Left lung (tissue), 10 donors: ENCODE data around the gene ARID5B. TPM values are rescaled to one million over a fixed set of nuclear protein-coding genes. Genes with fewer than 3 reads are reported as not detected.

Experiments used
- ATAC-seq: fragments of 200-7000 bp; cut with Tn5 transposase; one replicate; pipeline ENCODE4 v1.9.1; 2020; ENCODE audit warnings: moderate library complexity
- DNase-seq, 4 donors: peaks; one replicate each; pipeline ENCODE4 v3.0.0-alpha.2; 2013 to 2020
- H3K27ac ChIP-seq, 2 donors: fragments of 200-600 bp; sonication (generic) in 1 of 2; one replicate each; pipeline versions ENCODE4 v1.5.0 to v1.8.0; 2020 to 2021
- H3K27me3 ChIP-seq, 2 donors: fragments of 200-600 bp; sonication (generic) in 1 of 2; one replicate each; pipeline versions ENCODE4 v1.5.0 to v1.8.0; 2020 to 2021
- H3K36me3 ChIP-seq, 2 donors: fragments of 200-600 bp; sonication (generic) in 1 of 2; one replicate each; pipeline versions ENCODE4 v1.5.0 to v1.8.0; 2020 to 2021
- H3K4me1 ChIP-seq, 2 donors: fragments of 200-600 bp; one replicate each; pipeline ENCODE4 v1.8.0; 2021
- H3K4me3 ChIP-seq, 2 donors: fragments of 200-600 bp; sonication (generic) in 1 of 2; one replicate each; pipeline versions ENCODE4 v1.5.0 to v1.8.0; 2020 to 2021; ENCODE audit warnings: mild to moderate bottlenecking in 1 of 2
- H3K9me3 ChIP-seq, 2 donors: fragments of 200-600 bp; sonication (generic) in 1 of 2; one replicate each; pipeline versions ENCODE4 v1.5.0 to v1.8.0; 2020 to 2021
- CTCF ChIP-seq, 2 donors: fragments of 200-600 bp; sonication (generic) in 1 of 2; IDR thresholded peaks; one replicate each; pipeline versions ENCODE4 v1.5.0 to v1.8.0; 2021; ENCODE audit warnings: antibody characterized with exemption in 2 of 2
- intact Hi-C, 2 donors: fragments of 100-400 bp; cut with DNase I; formaldehyde crosslinking; loops; one replicate each; pipeline versions ENCODE4 v1.11.2 to v1.14.2; 2022
- polyA plus RNA-seq, 6 donors: library from polyadenylated mRNA; unstranded; fragments of 120-200 nt; gene quantifications; one replicate each; pipeline ENCODE4 v1.2.1, GENCODE V29; 2013; ENCODE audit not compliant: insufficient read length in 6 of 6
- total RNA-seq, 2 donors: library from RNA; stranded (reverse); fragmentation: NEBNext Ultra II Directional; extraction: Animal tissue kit (Norgen Biotek cat#: 25700); gene quantifications; one replicate each; pipeline ENCODE4 v1.2.1, GENCODE V29; 2021
- donor health status: DM: no; HTN: yes; CAD: no.
- donor health status: DM: no; HTN: no; CAD: no.

The ARID5B gene
- total and polyA plus RNA-seq, 8 donors, result 29.9 to 51.5 (median 44.4) TPM

- Histone ChIP-seq H3K27ac (no peak overlapping the region), H3K4me3 (no peak overlapping the region), H3K4me1 (peaks cover 0 to 39% of the 10 kb centered on the region in 2 donors), H3K9me3 (no peaks in the 10 kb centered on the region), H3K27me3 (no peaks in the 10 kb centered on the region), H3K36me3 (no peaks in the 10 kb centered on the region)
- TF ChIP-seq CTCF (IDR thresholded peaks at IDR 0.05), result no peak
- intact Hi-C loops, result no loop called here
- no peak for ATAC-seq
- DNase-seq, result no peak
These were observed 84.9 kb downstream of the ARID5B start for GRCh38 chr10:61986382-61986781.

GRCh38 chr10:61986788-61987492, 85.4 kb downstream of the ARID5B start:
- Histone ChIP-seq H3K27ac (no peak overlapping the region), H3K4me1 (peaks cover 2 to 41% of the 10 kb centered on the region in 2 donors), H3K36me3 (no peaks in the 10 kb centered on the region), H3K4me3 (no peak overlapping the region), H3K9me3 (no peaks in the 10 kb centered on the region), H3K27me3 (no peaks in the 10 kb centered on the region)
- DNase-seq, result no peak
- ATAC-seq, result no peak
- intact Hi-C loops, result no loop called here
- TF ChIP-seq CTCF (IDR thresholded peaks at IDR 0.05), result no peak

DNA sequence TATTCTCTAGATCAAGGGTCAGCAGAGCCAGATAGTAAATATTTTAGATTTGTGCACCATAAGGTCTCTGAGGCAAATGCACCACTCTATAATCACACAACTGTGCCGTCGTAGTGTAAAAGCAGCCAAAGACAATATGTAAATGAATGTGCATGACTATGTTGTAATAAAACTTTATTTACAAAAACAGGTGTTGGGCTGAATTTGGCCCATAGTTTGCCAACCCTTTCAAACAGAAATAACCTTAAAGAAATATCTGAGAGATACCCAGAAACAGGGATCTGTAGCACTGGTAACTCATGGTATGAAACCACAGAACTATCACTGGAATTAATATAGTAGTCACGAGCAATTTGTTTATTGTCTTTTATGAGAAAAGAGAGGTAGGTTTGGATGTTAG, 86.0 kb downstream of the ARID5B start:
- intact Hi-C loops, result no loop called here
- H3K4me3 ChIP-seq, result no peak overlapping the region
- ATAC-seq, result no peak
- no peak for DNase-seq
- no peaks in the 10 kb centered on the region for H3K36me3 ChIP-seq
- no peaks in the 10 kb centered on the region for H3K9me3 ChIP-seq
- H3K27me3 ChIP-seq, result no peaks in the 10 kb centered on the region
- TF ChIP-seq CTCF (IDR thresholded peaks at IDR 0.05), result no peak
- peaks cover 8 to 47% of the 10 kb centered on the region in 2 donors for H3K4me1 ChIP-seq
- peak overlapping the region; percentile 13 to 45 for H3K27ac ChIP-seq

DNA sequence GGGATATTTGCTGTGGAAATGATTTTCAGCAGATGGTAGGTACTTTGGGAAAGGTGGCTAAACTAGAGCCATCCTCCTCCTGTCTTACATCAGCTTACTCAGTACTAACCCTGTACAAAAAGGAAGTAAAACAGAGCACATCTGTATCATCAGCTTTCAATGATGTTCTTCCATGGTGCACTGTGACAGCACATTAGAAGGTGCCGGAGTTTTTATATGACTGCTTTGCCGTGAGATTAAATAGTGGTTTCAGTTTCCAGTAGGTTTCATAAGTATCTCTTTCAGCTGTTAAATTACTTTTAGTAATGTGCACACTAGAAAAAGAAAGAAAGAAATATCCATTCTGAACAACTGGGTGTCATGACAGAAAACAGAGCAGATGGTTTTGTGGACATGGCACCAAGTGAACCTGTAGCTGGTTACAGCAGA, 86.5 kb downstream of the ARID5B start:
- peak; percentile 24 for ATAC-seq
- Histone ChIP-seq H3K36me3 (no peaks in the 10 kb centered on the region), H3K4me3 (no peak overlapping the region), H3K27ac (peak overlapping the region; percentile 13 to 45), H3K9me3 (no peaks in the 10 kb centered on the region), H3K27me3 (no peaks in the 10 kb centered on the region), H3K4me1 (peaks cover 8 to 49% of the 10 kb centered on the region in 2 donors)
- intact Hi-C loops, result no loop called here
- TF ChIP-seq CTCF (IDR thresholded peaks at IDR 0.05), result no peak
- no peak for DNase-seq

DNA sequence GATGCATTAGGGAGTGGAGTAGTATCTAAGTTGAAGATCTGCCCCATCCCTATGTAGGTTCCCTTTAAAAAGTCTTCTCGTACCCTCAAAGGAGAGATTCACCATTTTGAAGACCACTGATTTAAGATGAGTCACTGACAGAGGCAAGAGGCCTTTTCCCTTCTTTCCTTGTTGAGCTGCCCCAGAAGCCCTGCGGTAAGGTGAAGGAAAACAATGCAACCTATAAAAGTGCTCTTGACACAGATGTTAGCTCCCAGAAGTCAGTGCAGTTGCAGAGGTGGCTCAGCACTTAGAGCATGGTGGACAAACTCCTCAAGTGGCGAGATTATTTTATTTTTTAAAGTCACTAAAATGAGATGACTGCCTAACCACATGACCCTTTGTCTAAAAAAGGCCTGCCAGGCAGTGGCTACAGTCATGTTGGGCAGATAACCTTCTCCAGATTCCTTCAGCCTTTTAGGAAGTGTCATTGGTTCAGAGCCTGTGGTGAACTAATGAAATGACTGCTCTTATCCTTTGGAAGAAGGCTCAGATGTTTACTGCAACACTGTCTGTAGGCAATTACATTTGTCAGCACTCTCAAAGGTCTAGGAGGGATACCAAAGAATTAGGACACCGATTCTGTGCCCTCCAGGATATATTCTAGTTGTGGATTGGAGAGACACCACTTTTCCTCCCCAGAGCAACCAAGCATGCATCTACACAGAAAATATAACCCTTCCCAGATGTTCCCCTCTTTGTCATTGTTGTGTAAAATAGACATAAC, 88.7 kb downstream of the ARID5B start:
- ATAC-seq (no peak), DNase-seq (no peak)
- no peak overlapping the region for H3K4me3 ChIP-seq
- no peaks in the 10 kb centered on the region for H3K27me3 ChIP-seq
- intact Hi-C loops, result no loop called here
- no peaks in the 10 kb centered on the region for H3K36me3 ChIP-seq
- TF ChIP-seq CTCF (IDR thresholded peaks at IDR 0.05), result no peak
- peak overlapping the region in 1 of 2 donors; percentile 51 for H3K27ac ChIP-seq
- no peaks in the 10 kb centered on the region for H3K9me3 ChIP-seq
- peaks cover 24 to 71% of the 10 kb centered on the region in 2 donors for H3K4me1 ChIP-seq
